ENCODE data around the gene IGSF6.
"Not testable (repeated sequence)": the region's sequence is repeated elsewhere in the genome, so short reads cannot be mapped to it uniquely, and the experiment has no call there.

IGSF6 gene

GRCh38 chr16:21643785-21644184 is 8.6 kb downstream of the IGSF6 start:
- peak overlapping the region; percentile 26 for H3K4me3 Mint-ChIP-seq
- H3K4me1 Mint-ChIP-seq, result peaks cover 58% of the 10 kb centered on the region

GRCh38 chr16:21642861-21643260 is 9.5 kb downstream of the IGSF6 start:
- no peak overlapping the region for H3K27ac Mint-ChIP-seq
- H3K4me1 Mint-ChIP-seq, result peaks cover 59% of the 10 kb centered on the region
- no peaks in the 10 kb centered on the region for H3K27me3 Mint-ChIP-seq
- H3K4me3 Mint-ChIP-seq, result no peak overlapping the region
- H3K9me3 Mint-ChIP-seq, result no peaks in the 10 kb centered on the region
- no peaks in the 10 kb centered on the region for H3K36me3 Mint-ChIP-seq

More at GRCh38 chr16:21643785-21644184, 8.6 kb downstream of the IGSF6 start:
- H3K27ac Mint-ChIP-seq, result peak overlapping the region; percentile 55
- no peaks in the 10 kb centered on the region for H3K9me3 Mint-ChIP-seq
- H3K27me3 Mint-ChIP-seq, result no peaks in the 10 kb centered on the region
- H3K36me3 Mint-ChIP-seq, result no peaks in the 10 kb centered on the region

GRCh38 chr16:21641916-21642315 is 10.5 kb downstream of the IGSF6 start:
- no peak overlapping the region for H3K4me3 Mint-ChIP-seq
- no peaks in the 10 kb centered on the region for H3K9me3 Mint-ChIP-seq
- no peaks in the 10 kb centered on the region for H3K27me3 Mint-ChIP-seq
- peaks cover 54% of the 10 kb centered on the region for H3K4me1 Mint-ChIP-seq
- no peak overlapping the region for H3K27ac Mint-ChIP-seq
- no peaks in the 10 kb centered on the region for H3K36me3 Mint-ChIP-seq

GRCh38 chr16:21639493-21639892 is 12.9 kb downstream of the IGSF6 start:
- Mint-ChIP-seq H3K27ac (no peak overlapping the region), H3K36me3 (peaks cover 8% of the 10 kb centered on the region), H3K4me3 (no peak overlapping the region), H3K4me1 (peaks cover 37% of the 10 kb centered on the region), H3K27me3 (no peaks in the 10 kb centered on the region), H3K9me3 (no peaks in the 10 kb centered on the region)

GRCh38 chr16:21638573-21638975 is 13.8 kb downstream of the IGSF6 start:
- H3K9me3 Mint-ChIP-seq, result no peaks in the 10 kb centered on the region
- H3K4me1 Mint-ChIP-seq, result peaks cover 30% of the 10 kb centered on the region
- H3K36me3 Mint-ChIP-seq, result peaks cover 8% of the 10 kb centered on the region
- H3K4me3 Mint-ChIP-seq, result no peak overlapping the region
- H3K27ac Mint-ChIP-seq, result peak overlapping the region; percentile 43
- no peaks in the 10 kb centered on the region for H3K27me3 Mint-ChIP-seq

GRCh38 chr16:21637032-21637968 is 15.1 kb downstream of the IGSF6 start:
- H3K36me3 Mint-ChIP-seq, result peaks cover 8% of the 10 kb centered on the region
- H3K27me3 Mint-ChIP-seq, result no peaks in the 10 kb centered on the region
- H3K4me3 Mint-ChIP-seq, result no peak overlapping the region
- no peaks in the 10 kb centered on the region for H3K9me3 Mint-ChIP-seq
- no peak overlapping the region for H3K27ac Mint-ChIP-seq
- H3K4me1 Mint-ChIP-seq, result peaks cover 30% of the 10 kb centered on the region

- not testable (repeated sequence) for H3K4me3 Mint-ChIP-seq, H3K27ac Mint-ChIP-seq, H3K9me3 Mint-ChIP-seq, H3K27me3 Mint-ChIP-seq, H3K36me3 Mint-ChIP-seq
- peaks cover 31% of the 10 kb centered on the region for H3K4me1 Mint-ChIP-seq
Observed at GRCh38 chr16:21635694-21636093, 16.7 kb downstream of the IGSF6 start.

GRCh38 chr16:21634216-21634615 is 18.2 kb downstream of the IGSF6 start:
- no peaks in the 10 kb centered on the region for H3K9me3 Mint-ChIP-seq
- no peaks in the 10 kb centered on the region for H3K27me3 Mint-ChIP-seq
- H3K27ac Mint-ChIP-seq, result no peak overlapping the region
- no peak overlapping the region for H3K4me3 Mint-ChIP-seq
- H3K4me1 Mint-ChIP-seq, result peaks cover 28% of the 10 kb centered on the region
- H3K36me3 Mint-ChIP-seq, result peaks cover 8% of the 10 kb centered on the region

GRCh38 chr16:21631951-21632575 is 20.3 kb downstream of the IGSF6 start:
- Mint-ChIP-seq H3K27ac (peak overlapping the region; percentile 41), H3K36me3 (peaks cover 12% of the 10 kb centered on the region), H3K4me1 (peaks cover 17% of the 10 kb centered on the region)
- H3K9me3 Mint-ChIP-seq, H3K27me3 Mint-ChIP-seq, H3K4me3 Mint-ChIP-seq: not testable (repeated sequence)

GRCh38 chr16:21631376-21631775 is 21.0 kb downstream of the IGSF6 start:
- not testable (repeated sequence) for H3K27me3 Mint-ChIP-seq, H3K4me3 Mint-ChIP-seq, H3K9me3 Mint-ChIP-seq, H3K27ac Mint-ChIP-seq
- Mint-ChIP-seq H3K36me3 (peaks cover 15% of the 10 kb centered on the region), H3K4me1 (peaks cover 23% of the 10 kb centered on the region)

GRCh38 chr16:21630866-21631265 is 21.5 kb downstream of the IGSF6 start:
- Mint-ChIP-seq H3K36me3 (peaks cover 12% of the 10 kb centered on the region), H3K4me1 (peaks cover 23% of the 10 kb centered on the region)
- H3K27me3 Mint-ChIP-seq, H3K4me3 Mint-ChIP-seq, H3K9me3 Mint-ChIP-seq, H3K27ac Mint-ChIP-seq: not testable (repeated sequence)

- not testable (repeated sequence) for H3K27me3 Mint-ChIP-seq, H3K36me3 Mint-ChIP-seq, H3K4me3 Mint-ChIP-seq, H3K27ac Mint-ChIP-seq, H3K9me3 Mint-ChIP-seq
- peaks cover 30% of the 10 kb centered on the region for H3K4me1 Mint-ChIP-seq
Observed at GRCh38 chr16:21629616-21630539, 22.5 kb downstream of the IGSF6 start.

GRCh38 chr16:21628772-21629171 is 23.6 kb downstream of the IGSF6 start:
- H3K36me3 Mint-ChIP-seq, result peaks cover 14% of the 10 kb centered on the region
- no peaks in the 10 kb centered on the region for H3K27me3 Mint-ChIP-seq
- H3K4me1 Mint-ChIP-seq, result peaks cover 38% of the 10 kb centered on the region
- H3K27ac Mint-ChIP-seq, result no peak overlapping the region
- H3K9me3 Mint-ChIP-seq, result no peaks in the 10 kb centered on the region
- no peak overlapping the region for H3K4me3 Mint-ChIP-seq

- H3K27ac Mint-ChIP-seq, result no peak overlapping the region
- H3K4me1 Mint-ChIP-seq, result peaks cover 38% of the 10 kb centered on the region
- no peak overlapping the region for H3K4me3 Mint-ChIP-seq
- no peaks in the 10 kb centered on the region for H3K9me3 Mint-ChIP-seq
- H3K36me3 Mint-ChIP-seq, result peaks cover 14% of the 10 kb centered on the region
- H3K27me3 Mint-ChIP-seq, result no peaks in the 10 kb centered on the region
Observed at GRCh38 chr16:21628121-21628726, 24.2 kb downstream of the IGSF6 start.

GRCh38 chr16:21626659-21627277 is 25.6 kb downstream of the IGSF6 start:
- Mint-ChIP-seq H3K4me3 (peak overlapping the region; percentile 36), H3K27ac (peak overlapping the region; percentile 66), H3K4me1 (peaks cover 39% of the 10 kb centered on the region), H3K27me3 (no peaks in the 10 kb centered on the region), H3K36me3 (peaks cover 17% of the 10 kb centered on the region), H3K9me3 (no peaks in the 10 kb centered on the region)
